ENCODE data around the gene NUDT2. TPM values are rescaled to one million over a fixed set of nuclear protein-coding genes. Genes with fewer than 3 reads are reported as not detected.
A peak's percentile ranks its signal among the peaks of the same experiment; 100 is the strongest.

Gene NUDT2
- total RNA-seq, 1 donor from 2014 or later: 16.8 TPM

GRCh38 chr9:34376596-34377403, 47.4 kb downstream of the NUDT2 start, which contains the start of gene MYORG:
Gene MYORG (minus strand): TSS chr9:34376898. CDS start chr9:34372943, 3,955 bp downstream.
- H3K4me1 Mint-ChIP-seq (ENCODE audit: unreplicated experiment): peaks cover 32% of the 10 kb centered on the region
- H3K9me3 Mint-ChIP-seq (ENCODE audit: unreplicated experiment): no peaks in the 10 kb centered on the region
- TF ChIP-seq, protein P1, sequence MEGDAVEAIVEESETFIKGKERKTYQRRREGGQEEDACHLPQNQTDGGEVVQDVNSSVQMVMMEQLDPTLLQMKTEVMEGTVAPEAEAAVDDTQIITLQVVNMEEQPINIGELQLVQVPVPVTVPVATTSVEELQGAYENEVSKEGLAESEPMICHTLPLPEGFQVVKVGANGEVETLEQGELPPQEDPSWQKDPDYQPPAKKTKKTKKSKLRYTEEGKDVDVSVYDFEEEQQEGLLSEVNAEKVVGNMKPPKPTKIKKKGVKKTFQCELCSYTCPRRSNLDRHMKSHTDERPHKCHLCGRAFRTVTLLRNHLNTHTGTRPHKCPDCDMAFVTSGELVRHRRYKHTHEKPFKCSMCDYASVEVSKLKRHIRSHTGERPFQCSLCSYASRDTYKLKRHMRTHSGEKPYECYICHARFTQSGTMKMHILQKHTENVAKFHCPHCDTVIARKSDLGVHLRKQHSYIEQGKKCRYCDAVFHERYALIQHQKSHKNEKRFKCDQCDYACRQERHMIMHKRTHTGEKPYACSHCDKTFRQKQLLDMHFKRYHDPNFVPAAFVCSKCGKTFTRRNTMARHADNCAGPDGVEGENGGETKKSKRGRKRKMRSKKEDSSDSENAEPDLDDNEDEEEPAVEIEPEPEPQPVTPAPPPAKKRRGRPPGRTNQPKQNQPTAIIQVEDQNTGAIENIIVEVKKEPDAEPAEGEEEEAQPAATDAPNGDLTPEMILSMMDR (IDR thresholded peaks at IDR 0.05; ENCODE audit: unreplicated experiment): no peak
- H3K4me3 Mint-ChIP-seq (ENCODE audit: unreplicated experiment): peak within 1 kb of the TSS; percentile 97
- DNase-seq (ENCODE audit: low spot score): peak; percentile 86
- peaks cover 17% of the 10 kb centered on the region for H3K36me3 Mint-ChIP-seq (ENCODE audit: low read depth, unreplicated experiment)
- H3K27ac Mint-ChIP-seq (ENCODE audit: unreplicated experiment): peak within 1 kb of the TSS; percentile 90
- peaks cover 32% of the 10 kb centered on the region for H3K27me3 Mint-ChIP-seq (ENCODE audit: unreplicated experiment)

- Mint-ChIP-seq H3K36me3 (ENCODE audit: low read depth, unreplicated experiment) (peaks cover 14% of the 10 kb centered on the region), H3K4me1 (ENCODE audit: unreplicated experiment) (peaks cover 32% of the 10 kb centered on the region), H3K27me3 (ENCODE audit: unreplicated experiment) (peaks cover 35% of the 10 kb centered on the region), H3K27ac (ENCODE audit: unreplicated experiment) (no peak overlapping the region), H3K4me3 (ENCODE audit: unreplicated experiment) (peak overlapping the region; percentile 97), H3K9me3 (ENCODE audit: unreplicated experiment) (no peaks in the 10 kb centered on the region)
- TF ChIP-seq, protein P1 (IDR thresholded peaks at IDR 0.05; ENCODE audit: unreplicated experiment): no peak
- DNase-seq (ENCODE audit: low spot score): no peak
Observed at GRCh38 chr9:34377404-34377746, 48.0 kb downstream of the NUDT2 start.

DNA sequence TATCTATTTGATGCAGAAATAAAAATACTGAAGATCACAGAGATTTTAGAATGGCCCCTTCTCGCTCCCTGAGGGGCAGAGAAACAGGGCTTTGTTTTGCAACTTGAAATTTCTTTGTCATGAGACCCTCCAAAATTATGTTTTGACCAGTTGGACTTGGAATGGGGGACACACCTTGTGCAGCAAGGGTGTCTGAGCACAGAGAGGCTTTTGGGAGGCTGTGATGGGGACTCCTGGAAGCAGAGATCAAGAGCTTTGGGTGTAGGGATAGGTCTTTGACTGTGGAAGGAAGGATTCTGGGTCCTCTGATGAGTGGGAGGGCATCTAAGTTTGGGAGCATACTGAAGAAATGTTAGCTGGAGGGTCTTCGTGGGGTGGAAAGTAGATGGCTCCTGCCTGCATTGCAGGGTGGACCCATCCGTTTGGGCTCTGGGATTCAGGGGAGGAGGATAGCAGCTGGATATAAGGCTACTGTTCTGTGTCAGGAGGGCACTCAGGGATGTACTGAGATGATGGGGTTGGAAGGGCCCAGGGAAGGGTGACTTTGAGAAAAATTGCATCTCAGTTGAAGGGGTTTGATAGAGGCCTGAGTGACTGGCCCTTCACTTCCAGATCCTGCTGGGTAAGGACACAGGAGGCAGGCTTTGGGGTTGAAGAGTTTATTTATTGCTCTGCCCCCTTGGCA, 49.1 kb downstream of the NUDT2 start:
- DNase-seq (ENCODE audit: low spot score): no peak
- H3K9me3 Mint-ChIP-seq (ENCODE audit: unreplicated experiment): no peaks in the 10 kb centered on the region
- H3K4me3 Mint-ChIP-seq (ENCODE audit: unreplicated experiment): peak overlapping the region; percentile 39
- peak overlapping the region; percentile 44 for H3K27ac Mint-ChIP-seq (ENCODE audit: unreplicated experiment)
- TF ChIP-seq, protein P1 (IDR thresholded peaks at IDR 0.05; ENCODE audit: unreplicated experiment): no peak
- H3K27me3 Mint-ChIP-seq (ENCODE audit: unreplicated experiment): peaks cover 34% of the 10 kb centered on the region
- H3K36me3 Mint-ChIP-seq (ENCODE audit: low read depth, unreplicated experiment): peaks cover 11% of the 10 kb centered on the region
- peaks cover 32% of the 10 kb centered on the region for H3K4me1 Mint-ChIP-seq (ENCODE audit: unreplicated experiment)

- no peaks in the 10 kb centered on the region for H3K9me3 Mint-ChIP-seq (ENCODE audit: unreplicated experiment)
- H3K27ac Mint-ChIP-seq (ENCODE audit: unreplicated experiment): no peak overlapping the region
- H3K4me1 Mint-ChIP-seq (ENCODE audit: unreplicated experiment): peaks cover 25% of the 10 kb centered on the region
- DNase-seq (ENCODE audit: low spot score): peak; percentile 94
- peak overlapping the region; percentile 94 for H3K4me3 Mint-ChIP-seq (ENCODE audit: unreplicated experiment)
- peaks cover 3% of the 10 kb centered on the region for H3K36me3 Mint-ChIP-seq (ENCODE audit: low read depth, unreplicated experiment)
- peaks cover 31% of the 10 kb centered on the region for H3K27me3 Mint-ChIP-seq (ENCODE audit: unreplicated experiment)
- TF ChIP-seq, protein P1 (IDR thresholded peaks at IDR 0.05; ENCODE audit: unreplicated experiment): peak; percentile 93
Observed at GRCh38 chr9:34379334-34380033, 50.1 kb downstream of the NUDT2 start.

Measured in endothelial cell (in vitro differentiated cells).